Measurements from ENCODE around the gene C1D.
"Not testable (repeated sequence)": the region's sequence is repeated elsewhere in the genome, so short reads cannot be mapped to it uniquely, and the experiment has no call there.

Gene C1D

DNA sequence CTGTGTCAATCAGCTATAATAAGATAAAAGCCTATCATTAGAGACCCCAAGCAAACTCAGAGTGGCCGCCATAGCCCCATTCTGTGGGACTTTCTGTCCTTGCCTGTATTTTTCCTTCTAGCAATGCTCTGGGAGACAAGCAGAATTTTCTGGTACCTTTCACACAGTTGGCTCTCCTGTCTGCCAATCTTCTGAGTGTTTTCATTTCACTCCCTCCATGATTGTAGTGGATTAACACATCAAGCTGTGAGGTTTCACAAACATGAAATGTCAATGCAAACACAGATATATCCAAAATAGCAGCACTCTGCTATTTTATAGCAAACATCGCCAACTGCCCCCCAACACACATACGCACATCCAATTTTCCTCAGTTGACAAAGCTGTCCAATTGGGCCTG is 64.9 kb downstream of the C1D start:
- DNase-seq, result no peak

- DNase-seq, result no peak
Measured at GRCh38 chr2:67997528-67997900, 65.3 kb downstream of the C1D start.

GRCh38 chr2:67996772-67997527 is 65.9 kb downstream of the C1D start:
- DNase-seq, result peak; percentile 2

DNA sequence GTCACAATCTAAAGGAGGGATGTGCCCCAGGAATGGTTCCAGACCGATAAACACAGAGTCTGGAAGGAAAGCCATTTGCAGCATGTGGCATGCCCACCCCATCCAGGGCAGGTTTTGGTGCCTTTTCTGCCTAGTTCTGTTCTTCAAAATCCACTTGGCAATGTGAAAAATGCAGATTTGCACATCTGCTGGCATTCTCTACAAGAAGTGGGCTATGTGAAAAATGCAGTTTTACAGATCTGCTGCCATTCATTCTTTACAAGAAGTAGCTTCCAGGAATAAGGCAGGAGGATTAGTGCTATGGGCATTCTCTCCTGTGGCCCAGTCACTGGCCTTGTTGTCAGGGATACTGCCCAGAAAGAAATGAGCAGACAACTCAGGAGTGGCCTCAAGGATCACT is 68.1 kb downstream of the C1D start:
- no peak for DNase-seq

- not testable (repeated sequence) for DNase-seq
Measured at GRCh38 chr2:67994069-67994468, 68.7 kb downstream of the C1D start.

- no peak for DNase-seq
Measured at GRCh38 chr2:67993329-67993728, 69.5 kb downstream of the C1D start.

DNA sequence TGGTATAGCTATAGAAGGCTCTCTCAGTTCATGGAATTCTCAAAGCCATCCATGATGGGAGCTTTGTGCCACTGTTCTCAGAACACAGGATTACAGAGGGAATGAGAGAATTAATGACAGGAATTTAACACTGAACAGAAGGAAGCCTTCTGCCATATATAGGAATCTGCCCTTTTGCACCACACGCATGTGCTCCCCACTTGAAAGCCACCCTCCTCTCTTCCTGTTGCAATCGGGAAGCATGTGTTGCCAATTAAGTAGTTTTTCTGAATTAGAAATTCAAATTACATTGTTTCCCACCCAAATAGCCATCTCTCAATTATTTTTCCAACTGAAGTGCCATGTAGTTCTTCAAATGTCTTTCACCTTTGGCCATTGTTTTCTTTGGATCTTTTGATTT is 71.3 kb downstream of the C1D start:
- DNase-seq, result no peak

Data from NCI-H69 (cell line).